T-helper 1 cell treated with Interleukin-12 subunit alpha and Interleukin-12 subunit beta and Interleukin-4 antibody, amounts not matched to agents 30 μg/mL and 1 μg/mL, for 36 hours (primary cell): ENCODE measurements around the gene SESN1.
"Not testable (repeated sequence)": the region's sequence is repeated elsewhere in the genome, so short reads cannot be mapped to it uniquely, and the experiment has no call there.

Source experiments
- H3K27ac Mint-ChIP-seq: one replicate; pipeline ENCODE4 v1.8.0; 2021; ENCODE audit warnings: mild to moderate bottlenecking, mixed read lengths
- H3K27me3 Mint-ChIP-seq: one replicate; pipeline ENCODE4 v1.8.0; 2021; ENCODE audit warnings: low read depth, mixed read lengths
- H3K36me3 Mint-ChIP-seq: one replicate; pipeline ENCODE4 v1.8.0; 2021; ENCODE audit warnings: low read depth, mixed read lengths
- H3K4me1 Mint-ChIP-seq: one replicate; pipeline ENCODE4 v1.8.0; 2021; ENCODE audit warnings: low read depth, mixed read lengths
- H3K4me3 Mint-ChIP-seq: one replicate; pipeline ENCODE4 v1.8.0; 2021; ENCODE audit warnings: mild to moderate bottlenecking, moderate library complexity, mixed read lengths
- H3K9me3 Mint-ChIP-seq: one replicate; pipeline ENCODE4 v1.8.0; 2021; ENCODE audit warnings: mixed read lengths

The SESN1 gene

DNA sequence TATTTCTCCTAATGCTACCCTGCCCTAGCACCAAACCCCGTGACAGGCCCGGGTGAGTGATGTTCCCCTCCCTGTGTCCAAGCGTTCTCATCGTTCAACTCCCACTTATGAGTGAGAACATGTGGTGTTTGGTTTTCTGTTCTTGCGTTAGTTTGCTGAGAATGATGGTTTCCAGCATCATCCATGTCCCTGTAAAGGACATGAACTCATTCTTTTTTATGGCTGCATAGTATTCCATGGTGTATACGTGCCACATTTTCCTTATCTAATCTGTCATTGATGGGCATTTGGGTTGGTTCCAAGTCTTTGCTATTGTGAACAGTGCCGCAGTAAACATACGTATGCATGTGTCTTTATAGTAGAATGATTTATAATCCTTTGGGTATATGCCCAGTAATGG lies 15.0 kb upstream of the SESN1 start:
- H3K27me3 Mint-ChIP-seq, H3K27ac Mint-ChIP-seq, H3K4me3 Mint-ChIP-seq, H3K4me1 Mint-ChIP-seq, H3K36me3 Mint-ChIP-seq: not testable (repeated sequence)
- peaks cover 11% of the 10 kb centered on the region for H3K9me3 Mint-ChIP-seq

DNA sequence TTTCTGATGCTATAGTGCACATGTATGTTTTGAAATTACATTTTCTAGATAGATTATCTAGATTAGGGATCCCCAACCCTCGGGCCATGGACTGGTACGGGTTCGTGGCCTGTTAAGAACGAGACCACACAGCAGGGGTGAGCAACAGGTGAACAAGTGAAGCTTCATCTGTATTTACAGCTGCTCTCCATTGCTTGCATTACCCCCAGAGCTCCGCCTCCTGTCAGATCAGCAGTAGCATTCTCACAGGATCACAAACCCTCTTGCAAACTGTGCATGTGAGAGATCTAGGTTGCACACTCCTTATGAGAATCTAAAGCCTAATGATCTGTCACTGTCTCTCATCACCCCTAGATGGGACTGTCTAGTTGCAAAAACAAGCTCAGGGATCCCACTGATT lies 11.0 kb upstream of the SESN1 start:
- Mint-ChIP-seq H3K27me3 (no peaks in the 10 kb centered on the region), H3K4me1 (peaks cover 2% of the 10 kb centered on the region), H3K4me3 (no peak overlapping the region), H3K27ac (no peak overlapping the region), H3K9me3 (peaks cover 5% of the 10 kb centered on the region), H3K36me3 (peaks cover 9% of the 10 kb centered on the region)

DNA sequence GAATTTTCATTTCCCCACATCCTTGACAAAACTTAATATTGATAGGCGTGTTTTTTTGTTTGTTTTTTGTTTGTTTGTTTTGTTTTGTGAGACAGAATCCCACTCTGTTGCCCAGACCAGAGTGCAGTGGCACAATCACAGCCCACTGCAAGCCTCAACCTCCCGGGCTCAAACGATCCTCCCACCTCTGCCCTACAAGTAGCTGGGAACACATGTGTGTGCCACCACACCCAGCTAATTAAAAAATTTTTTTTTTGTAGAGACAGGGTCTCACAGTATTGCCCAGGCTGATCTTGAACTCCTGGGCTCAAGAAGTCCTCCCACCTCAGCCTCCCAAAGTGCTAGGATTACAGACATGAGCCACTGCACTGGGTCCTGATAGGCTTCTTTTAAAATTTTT lies 9.9 kb upstream of the SESN1 start:
- Mint-ChIP-seq H3K27me3 (no peaks in the 10 kb centered on the region), H3K4me1 (peaks cover 2% of the 10 kb centered on the region), H3K4me3 (no peak overlapping the region), H3K27ac (no peak overlapping the region), H3K9me3 (no peaks in the 10 kb centered on the region), H3K36me3 (peaks cover 6% of the 10 kb centered on the region)

DNA sequence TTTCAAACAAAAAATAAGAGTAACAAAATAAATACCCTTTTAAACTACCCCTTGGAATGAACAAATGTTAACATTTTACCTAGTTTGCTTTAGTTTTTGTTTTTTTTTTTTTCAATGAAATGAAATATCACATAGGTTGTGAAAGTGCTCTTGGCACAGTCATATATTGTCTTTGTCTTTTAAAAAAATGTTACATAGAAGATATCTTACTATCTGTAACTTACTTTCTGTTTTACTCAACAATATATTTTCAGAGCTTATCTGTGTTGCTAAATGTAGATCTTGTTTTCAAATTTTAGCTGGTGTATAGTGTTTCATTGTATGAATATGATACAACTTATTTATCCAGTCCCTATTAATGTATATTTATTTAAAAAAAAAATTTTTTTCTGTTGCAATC lies 9.3 kb upstream of the SESN1 start:
- H3K9me3 Mint-ChIP-seq, result no peaks in the 10 kb centered on the region
- peaks cover 9% of the 10 kb centered on the region for H3K36me3 Mint-ChIP-seq
- no peak overlapping the region for H3K27ac Mint-ChIP-seq
- peaks cover 4% of the 10 kb centered on the region for H3K4me1 Mint-ChIP-seq
- no peak overlapping the region for H3K4me3 Mint-ChIP-seq
- no peaks in the 10 kb centered on the region for H3K27me3 Mint-ChIP-seq

DNA sequence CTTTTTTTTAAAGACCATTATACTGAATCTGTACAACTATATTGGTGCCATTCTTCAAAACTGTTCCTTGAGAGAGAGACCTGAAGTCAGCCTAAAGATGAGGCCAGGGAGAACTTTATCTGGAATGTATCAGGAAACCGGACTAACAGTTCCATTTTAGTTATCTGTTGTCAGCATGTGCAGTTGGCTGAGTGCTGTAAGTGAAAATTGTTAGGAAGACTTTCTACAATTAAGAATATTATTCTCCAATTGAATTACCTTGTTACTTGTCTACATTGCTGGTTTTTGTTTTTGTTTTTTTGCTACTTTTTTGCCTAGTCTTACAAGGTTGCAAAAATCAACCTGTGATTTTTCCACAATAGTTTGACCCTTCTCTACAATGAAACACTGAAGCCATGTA lies 8.1 kb upstream of the SESN1 start:
- peaks cover 9% of the 10 kb centered on the region for H3K4me1 Mint-ChIP-seq
- no peaks in the 10 kb centered on the region for H3K27me3 Mint-ChIP-seq
- H3K4me3 Mint-ChIP-seq, result no peak overlapping the region
- peaks cover 13% of the 10 kb centered on the region for H3K36me3 Mint-ChIP-seq
- no peak overlapping the region for H3K27ac Mint-ChIP-seq
- no peaks in the 10 kb centered on the region for H3K9me3 Mint-ChIP-seq

DNA sequence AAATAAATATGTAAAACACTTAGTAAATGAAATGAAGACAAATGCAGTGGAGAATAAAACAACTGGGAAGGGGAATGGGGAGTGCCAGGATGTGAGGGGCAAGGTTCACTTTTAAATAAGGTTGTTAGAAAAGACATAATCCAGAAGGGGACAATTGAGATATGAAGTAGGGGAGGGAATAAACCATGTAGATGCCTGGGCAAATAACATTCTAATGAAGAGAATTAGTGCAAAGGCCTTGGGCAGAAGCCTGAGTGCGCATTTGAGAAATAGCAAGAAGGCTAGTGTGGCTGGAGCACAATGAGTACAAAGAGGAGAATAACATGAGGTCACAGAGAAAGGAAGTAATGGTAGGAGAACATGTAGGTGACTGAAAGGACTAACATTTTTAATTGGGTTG lies 3.0 kb upstream of the SESN1 start:
- no peaks in the 10 kb centered on the region for H3K27me3 Mint-ChIP-seq
- H3K27ac Mint-ChIP-seq, result no peak overlapping the region
- H3K9me3 Mint-ChIP-seq, result no peaks in the 10 kb centered on the region
- H3K4me3 Mint-ChIP-seq, result no peak overlapping the region
- peaks cover 36% of the 10 kb centered on the region for H3K4me1 Mint-ChIP-seq
- peaks cover 14% of the 10 kb centered on the region for H3K36me3 Mint-ChIP-seq

DNA sequence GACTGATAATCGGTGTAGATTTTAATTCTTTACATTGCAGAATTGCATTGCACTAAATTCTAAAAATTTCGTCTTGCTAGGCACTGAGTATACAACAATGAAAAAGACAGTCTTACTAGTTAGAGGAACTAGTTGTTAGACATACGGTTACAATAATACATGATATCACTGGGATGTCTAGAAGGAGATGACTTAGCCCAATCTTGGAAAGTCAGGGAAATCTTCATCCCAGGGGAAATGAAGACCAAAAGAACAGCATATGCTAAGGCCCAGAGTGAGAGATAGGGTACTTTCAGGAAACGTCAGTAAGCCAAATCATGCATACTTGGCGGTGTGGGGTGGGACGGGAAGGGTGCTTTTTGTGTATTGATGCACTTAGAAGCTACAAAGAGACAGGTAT lies 1.6 kb upstream of the SESN1 start:
- Mint-ChIP-seq H3K27ac (peak overlapping the region; percentile 57), H3K9me3 (no peaks in the 10 kb centered on the region), H3K4me3 (peak overlapping the region; percentile 90), H3K4me1 (peaks cover 50% of the 10 kb centered on the region), H3K27me3 (no peaks in the 10 kb centered on the region), H3K36me3 (peaks cover 9% of the 10 kb centered on the region)

DNA sequence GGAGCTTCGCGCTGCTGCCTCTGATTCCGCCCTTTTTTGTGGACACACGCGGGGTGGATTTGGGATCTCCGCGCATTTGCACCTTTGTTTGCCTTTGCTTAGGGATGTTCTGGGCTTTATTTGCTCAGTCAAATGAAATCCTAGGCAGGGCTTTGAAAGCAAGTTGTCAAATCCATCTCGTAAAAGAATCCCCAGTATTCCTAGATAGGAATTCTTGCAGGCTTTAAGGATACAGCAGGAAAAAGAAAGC lies 1.1 kb upstream of the SESN1 start:
- H3K27ac Mint-ChIP-seq, result peak overlapping the region; percentile 99
- H3K4me1 Mint-ChIP-seq, result peaks cover 52% of the 10 kb centered on the region
- H3K36me3 Mint-ChIP-seq, result peaks cover 9% of the 10 kb centered on the region

DNA sequence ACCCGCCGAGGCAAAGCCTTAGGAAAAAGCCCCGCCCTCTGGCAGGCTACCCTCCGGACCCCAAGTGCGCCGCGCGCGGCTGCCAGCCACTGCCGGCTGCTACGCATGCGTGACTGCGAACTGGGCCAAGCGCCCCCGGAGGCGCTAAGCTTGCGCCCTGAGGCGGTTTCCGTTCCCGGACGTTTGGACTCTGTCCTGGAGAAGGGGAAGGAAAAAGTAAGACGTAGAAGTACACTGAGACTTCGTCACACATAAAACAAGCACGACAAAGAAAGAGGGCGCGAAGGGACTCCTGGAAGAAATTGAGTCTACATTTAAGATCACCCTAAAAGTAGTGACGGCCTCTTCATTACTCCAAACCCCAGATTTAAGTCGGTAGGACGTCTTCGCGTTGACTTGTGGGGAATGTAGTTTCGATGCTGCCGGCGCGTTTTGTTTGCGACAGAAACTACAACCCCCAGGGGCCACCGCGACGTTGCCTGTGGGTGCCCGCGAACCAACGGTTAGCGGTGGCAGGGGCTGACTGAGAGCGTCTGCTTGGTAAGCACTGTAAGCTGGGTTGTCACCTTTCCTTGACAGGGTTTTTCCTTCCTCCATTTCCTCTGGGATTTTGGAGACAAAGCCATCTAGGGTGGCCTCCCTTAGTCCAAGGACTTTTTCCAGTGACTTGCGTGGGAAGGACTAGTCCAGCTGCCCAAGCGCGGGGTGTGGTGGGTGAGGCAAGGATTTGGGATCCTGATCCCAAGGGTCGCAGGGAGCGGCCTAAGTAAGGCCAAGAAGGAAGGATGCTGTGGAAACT lies 589 bp upstream of the SESN1 start, which contains the start of gene CEP57L1:
Gene CEP57L1, plus strand, starts transcription at position 472 of the 799 bp plus-strand sequence. CDS start 49,715 bp downstream, outside the sequence.
- Mint-ChIP-seq H3K27ac (peak within 1 kb of the TSS; percentile 99), H3K9me3 (no peaks in the 10 kb centered on the region)

More for the DNA sequence above, 1.1 kb upstream of the SESN1 start:
- Mint-ChIP-seq H3K4me3 (peak overlapping the region; percentile 90), H3K27me3 (no peaks in the 10 kb centered on the region), H3K9me3 (no peaks in the 10 kb centered on the region)

DNA sequence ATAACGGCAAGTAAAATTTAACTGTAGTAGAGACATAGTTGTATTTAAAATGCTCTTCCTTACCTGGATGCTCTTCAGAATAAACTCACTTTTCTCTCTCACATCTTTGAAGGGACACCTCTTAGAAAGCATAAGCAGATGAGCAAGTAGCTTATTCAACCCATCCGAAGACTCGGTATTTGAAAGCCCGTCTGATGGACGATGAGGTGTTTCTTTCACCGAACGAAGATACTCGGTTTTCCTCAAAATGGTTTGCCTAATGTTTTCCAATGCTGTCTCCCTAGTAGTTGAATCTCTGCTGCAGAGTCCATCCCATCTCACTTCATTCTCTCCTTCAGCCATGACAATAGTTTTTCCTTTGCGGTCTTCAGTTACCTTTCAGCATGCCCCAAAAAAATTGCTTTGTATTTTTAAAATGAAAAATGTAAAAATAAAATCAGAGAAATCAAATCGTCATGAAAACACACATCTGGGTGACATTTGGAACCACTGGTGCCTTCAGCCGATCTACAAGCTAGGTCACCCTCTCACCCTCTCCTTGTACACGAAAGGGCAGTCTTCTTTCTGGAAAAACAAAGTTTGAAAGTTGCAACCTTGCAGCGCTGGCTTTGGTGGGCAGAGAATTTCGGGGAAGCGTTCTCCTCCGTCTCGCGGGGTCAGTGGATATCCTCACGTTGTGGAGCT lies 772 bp downstream of the SESN1 start:
- H3K9me3 Mint-ChIP-seq, result no peaks in the 10 kb centered on the region
- peak overlapping the region; percentile 79 for H3K27ac Mint-ChIP-seq
- H3K4me1 Mint-ChIP-seq, result peaks cover 51% of the 10 kb centered on the region
- H3K27me3 Mint-ChIP-seq, result no peaks in the 10 kb centered on the region
- H3K36me3 Mint-ChIP-seq, result peaks cover 7% of the 10 kb centered on the region
- H3K4me3 Mint-ChIP-seq, result peak overlapping the region; percentile 87

More for the DNA sequence above, 589 bp upstream of the SESN1 start, which contains the start of gene CEP57L1:
- peak within 1 kb of the TSS; percentile 90 for H3K4me3 Mint-ChIP-seq
- H3K4me1 Mint-ChIP-seq, result peaks cover 54% of the 10 kb centered on the region
- no peaks in the 10 kb centered on the region for H3K27me3 Mint-ChIP-seq
- H3K36me3 Mint-ChIP-seq, result peaks cover 11% of the 10 kb centered on the region

DNA sequence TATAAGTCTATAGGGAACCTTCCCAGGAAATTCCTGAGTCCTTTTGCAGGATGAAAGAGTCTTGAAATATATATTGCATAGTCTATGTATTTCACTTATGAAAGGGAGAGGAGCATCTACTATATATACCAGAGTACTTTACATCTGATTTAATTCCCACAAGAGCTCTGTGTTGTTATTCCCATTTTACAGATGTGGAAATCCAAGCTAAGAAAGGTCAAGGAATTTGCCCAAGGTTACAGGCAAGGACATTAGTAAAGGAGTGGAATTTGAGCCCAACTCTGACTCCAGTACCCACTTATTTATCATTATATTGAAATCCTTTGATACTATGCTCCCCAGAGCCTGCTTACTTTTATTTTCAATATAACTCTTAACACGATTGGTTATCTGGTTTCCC lies 2.6 kb downstream of the SESN1 start:
- Mint-ChIP-seq H3K9me3 (no peaks in the 10 kb centered on the region), H3K36me3 (peaks cover 3% of the 10 kb centered on the region), H3K4me3 (peak overlapping the region; percentile 72), H3K4me1 (peaks cover 40% of the 10 kb centered on the region), H3K27ac (peak overlapping the region; percentile 64), H3K27me3 (no peaks in the 10 kb centered on the region)

DNA sequence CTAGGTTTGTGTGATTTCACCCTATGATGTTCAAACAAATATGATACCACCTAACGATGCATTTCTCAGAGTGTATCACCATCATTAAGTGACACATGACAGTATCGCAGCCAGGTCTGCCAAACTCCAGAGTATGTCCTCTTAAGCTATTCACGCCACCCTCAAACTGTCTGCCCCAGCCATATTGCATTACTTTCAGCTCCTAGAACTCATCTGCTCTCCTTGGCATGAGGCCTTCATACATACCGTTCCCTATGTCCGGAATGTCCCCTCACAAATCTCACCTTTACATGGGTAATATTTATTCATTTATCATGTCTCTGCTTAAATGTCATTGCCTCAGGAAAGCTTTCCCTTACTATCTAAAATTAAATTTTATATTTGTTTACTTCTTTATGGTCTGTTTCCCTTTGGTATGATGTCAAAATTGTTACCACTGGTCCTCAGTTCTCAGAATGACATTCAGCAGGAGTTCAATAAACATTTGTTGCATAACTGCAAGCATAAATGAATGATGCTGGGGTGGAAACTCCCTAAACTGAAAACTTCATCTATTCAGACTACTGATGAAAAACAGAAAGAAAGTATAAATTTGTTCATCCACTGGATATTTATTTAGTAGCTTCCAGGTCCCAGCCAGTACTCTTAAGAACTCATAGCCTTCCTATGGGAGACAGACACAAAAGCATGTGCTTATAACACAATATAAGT lies 3.2 kb downstream of the SESN1 start:
- H3K9me3 Mint-ChIP-seq, result no peaks in the 10 kb centered on the region
- H3K27ac Mint-ChIP-seq, result peak overlapping the region; percentile 64
- H3K4me3 Mint-ChIP-seq, result peak overlapping the region; percentile 72
- H3K27me3 Mint-ChIP-seq, result no peaks in the 10 kb centered on the region
- peaks cover 36% of the 10 kb centered on the region for H3K4me1 Mint-ChIP-seq
- peaks cover 3% of the 10 kb centered on the region for H3K36me3 Mint-ChIP-seq

DNA sequence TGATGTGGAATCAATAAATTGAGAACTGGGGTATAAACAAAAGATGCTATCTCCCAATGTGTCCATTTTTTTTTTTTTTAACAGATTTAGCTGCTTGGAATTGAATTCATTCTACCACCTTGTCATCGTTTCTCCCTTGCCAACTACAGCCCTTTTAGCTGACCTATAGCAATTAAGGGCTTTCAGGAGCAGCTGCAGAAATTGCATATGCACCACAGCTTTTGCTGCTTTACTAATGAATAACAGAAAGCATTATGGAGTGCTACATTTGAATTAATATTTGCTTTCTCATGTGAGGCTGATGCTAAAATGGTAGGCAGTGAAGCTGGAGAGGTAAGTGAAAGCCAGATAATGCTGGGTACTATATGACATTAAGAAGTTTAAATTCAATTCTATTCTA lies 5.7 kb downstream of the SESN1 start:
- Mint-ChIP-seq H3K27ac (no peak overlapping the region), H3K36me3 (peaks cover 2% of the 10 kb centered on the region), H3K27me3 (no peaks in the 10 kb centered on the region), H3K9me3 (no peaks in the 10 kb centered on the region), H3K4me3 (no peak overlapping the region), H3K4me1 (peaks cover 28% of the 10 kb centered on the region)

DNA sequence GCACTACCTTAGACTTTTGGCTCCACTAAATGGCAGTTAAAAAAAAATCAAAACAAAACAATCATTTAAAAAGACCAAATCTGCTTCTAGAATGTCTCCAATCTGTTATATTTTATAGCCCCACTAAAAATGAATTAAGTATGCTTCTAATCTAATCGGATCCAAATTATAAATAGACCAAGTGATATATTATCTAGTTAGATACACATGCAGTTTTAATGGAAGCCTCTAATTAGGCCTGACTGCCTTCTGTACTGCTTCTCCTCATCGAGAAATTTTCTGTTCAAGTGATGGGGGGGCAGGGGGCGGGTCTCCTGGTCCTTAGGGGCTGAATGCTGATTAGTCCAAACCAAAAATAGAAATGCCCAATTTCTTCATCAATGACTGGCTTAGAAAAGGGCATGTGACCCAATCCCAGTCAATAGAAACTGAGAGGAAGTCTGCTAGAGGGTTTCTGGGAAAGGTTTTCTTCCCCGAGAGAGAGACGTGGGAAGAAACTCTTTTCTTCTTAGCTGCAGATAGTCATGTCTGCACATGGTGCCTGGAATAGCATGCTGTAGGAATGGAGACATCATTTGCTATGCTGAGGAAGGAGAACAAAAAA lies 6.9 kb downstream of the SESN1 start:
- peaks cover 20% of the 10 kb centered on the region for H3K4me1 Mint-ChIP-seq
- no peak overlapping the region for H3K27ac Mint-ChIP-seq
- no peaks in the 10 kb centered on the region for H3K27me3 Mint-ChIP-seq
- H3K9me3 Mint-ChIP-seq, result no peaks in the 10 kb centered on the region
- H3K36me3 Mint-ChIP-seq, result peaks cover 2% of the 10 kb centered on the region
- no peak overlapping the region for H3K4me3 Mint-ChIP-seq
